GM21737 (cell line): Measurements from ENCODE around the gene MED22.

Experiments
- ATAC-seq: cut with Tn5 transposase; IDR thresholded peaks from one replicate; pipeline ENCODE4 v1.9.1; 2021; ENCODE audit warnings: mild to moderate bottlenecking, moderate library complexity; ENCODE audit not compliant: unreplicated experiment

The MED22 gene

GRCh38 chr9:133356391-133357091 is 8.6 kb upstream of the MED22 start, which contains the start of the genes SURF1 and SURF2:
Gene SURF1, minus strand, starts transcription at chr9:133356487. Its CDS starts 34 bp downstream, at chr9:133356453.
Gene SURF2, plus strand, starts transcription at chr9:133356550. Its CDS starts 43 bp downstream, at chr9:133356593.
- peak; percentile 56 for ATAC-seq

GRCh38 chr9:133355881-133356357 is 8.0 kb upstream of the MED22 start:
- peak; percentile 9 for ATAC-seq

- no peak for ATAC-seq
Measured at GRCh38 chr9:133354766-133355165, 6.8 kb upstream of the MED22 start.

GRCh38 chr9:133353548-133353947 is 5.6 kb upstream of the MED22 start:
- ATAC-seq = no peak

DNA sequence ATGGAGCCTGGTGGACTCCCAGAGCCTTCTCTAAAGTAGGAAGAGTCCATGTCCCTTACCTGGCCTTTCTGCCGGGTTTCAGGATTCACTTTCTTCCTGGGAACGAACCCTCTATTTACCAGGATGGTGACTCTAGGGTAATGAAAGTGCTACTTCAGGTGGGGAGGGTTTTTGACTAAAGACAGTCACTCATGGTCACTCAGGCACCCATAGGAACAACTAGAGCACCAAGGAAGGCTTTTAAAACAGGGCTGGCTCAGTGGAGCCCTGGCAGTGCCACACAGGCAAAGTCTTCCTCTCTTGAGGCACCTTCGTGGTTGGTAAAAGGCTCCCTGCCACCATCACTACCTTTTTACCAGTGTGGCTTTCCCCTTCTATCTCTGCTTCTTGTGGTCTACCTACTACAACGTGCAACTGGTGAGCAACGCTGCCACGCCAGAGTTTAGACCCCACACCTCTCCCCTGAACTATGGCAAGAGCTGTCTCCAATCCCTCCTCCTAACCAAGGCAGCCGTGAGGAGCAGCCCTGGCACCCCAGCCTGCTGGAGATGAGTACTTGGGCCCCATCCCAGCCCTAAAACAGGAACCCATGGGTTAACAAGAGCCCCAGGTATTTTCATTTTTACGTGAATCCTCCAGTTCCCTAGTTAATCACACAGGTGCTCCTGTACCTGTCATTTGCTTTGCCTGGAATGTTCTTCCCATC is 4.9 kb upstream of the MED22 start:
- ATAC-seq = no peak

- ATAC-seq = no peak
Measured at GRCh38 chr9:133351908-133352634, 4.1 kb upstream of the MED22 start.

DNA sequence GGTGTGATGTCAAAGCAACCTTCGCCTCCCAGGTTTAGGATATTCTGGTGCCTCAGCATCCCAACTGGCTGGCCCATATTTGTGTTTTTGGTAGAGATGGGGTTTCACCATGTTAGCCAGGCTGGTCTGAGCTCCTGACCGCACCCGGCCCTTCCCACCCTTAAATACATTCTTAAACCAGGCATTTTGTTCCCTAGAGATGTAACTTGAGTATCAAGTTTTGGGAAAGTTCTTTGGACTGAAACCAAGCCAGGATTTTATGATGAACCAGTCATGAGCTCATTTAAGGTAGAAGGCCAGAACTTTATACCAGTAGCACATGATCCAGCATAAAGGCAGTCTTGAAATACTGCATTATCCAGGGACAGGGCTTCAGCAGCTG is 3.6 kb upstream of the MED22 start:
- no peak for ATAC-seq

DNA sequence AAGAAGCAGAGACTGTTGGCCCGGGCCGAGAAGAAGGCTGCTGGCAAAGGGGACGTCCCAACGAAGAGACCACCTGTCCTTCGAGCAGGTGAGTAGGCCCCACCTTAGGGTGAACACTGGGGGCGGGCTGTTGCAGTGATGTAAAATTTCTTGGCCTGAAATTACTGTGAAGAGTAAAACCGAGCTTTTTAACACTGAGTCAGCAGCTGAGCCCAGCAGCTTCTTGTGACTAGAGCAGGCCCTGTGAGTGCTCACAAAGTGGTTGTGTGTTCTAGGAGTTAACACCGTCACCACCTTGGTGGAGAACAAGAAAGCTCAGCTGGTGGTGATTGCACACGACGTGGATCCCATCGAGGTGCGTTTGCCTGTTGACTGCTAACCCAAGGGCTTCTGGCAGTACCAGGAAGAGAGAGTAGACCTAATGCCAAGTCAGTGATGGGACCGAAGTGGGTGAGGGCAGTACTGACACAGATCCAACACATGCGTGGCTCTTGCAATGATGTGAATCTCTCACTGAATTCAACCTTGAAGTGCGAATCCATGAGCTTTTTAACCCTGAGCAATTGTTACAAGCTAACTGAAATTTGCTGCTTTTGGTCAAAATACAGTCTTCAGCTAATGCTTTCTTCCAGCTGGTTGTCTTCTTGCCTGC is 2.2 kb upstream of the MED22 start:
- ATAC-seq = no peak

DNA sequence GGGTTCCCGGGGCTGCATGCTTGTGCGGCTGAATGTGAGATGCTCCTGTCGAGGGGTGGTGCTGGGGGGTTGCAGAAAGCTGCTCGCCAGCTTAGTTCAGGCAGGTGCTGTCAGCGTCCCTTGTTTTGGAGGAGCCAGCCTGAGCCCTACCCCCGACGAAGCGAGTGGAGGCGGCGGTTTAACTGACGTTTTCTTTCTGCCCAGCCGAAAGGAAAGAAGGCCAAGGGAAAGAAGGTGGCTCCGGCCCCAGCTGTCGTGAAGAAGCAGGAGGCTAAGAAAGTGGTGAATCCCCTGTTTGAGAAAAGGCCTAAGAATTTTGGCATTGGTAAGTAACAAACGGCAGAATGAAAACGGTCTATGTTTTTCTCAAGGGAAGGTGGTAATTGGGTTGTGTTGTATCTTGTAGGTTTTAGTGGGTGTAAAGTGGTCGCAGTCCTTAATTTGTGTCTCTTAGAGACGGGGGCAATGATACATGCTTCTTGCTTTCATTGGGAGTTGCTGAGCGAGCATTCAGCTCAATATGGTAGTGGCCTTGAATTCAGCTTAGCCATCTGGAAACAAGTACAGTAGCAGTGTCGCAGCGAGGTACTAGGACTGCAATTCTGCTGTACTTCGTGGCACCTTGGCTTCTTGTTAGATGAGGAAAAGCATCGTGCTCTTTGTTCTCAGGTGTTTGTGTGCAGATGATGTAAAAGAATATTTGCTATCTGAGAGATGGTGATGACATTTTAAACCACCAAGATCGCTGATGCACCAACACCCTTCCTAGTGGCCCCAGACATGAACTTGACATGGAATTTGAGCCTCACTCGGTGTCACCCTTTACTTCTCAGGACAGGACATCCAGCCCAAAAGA is 1.0 kb upstream of the MED22 start:
- no peak for ATAC-seq

- ATAC-seq = peak; percentile 22
Measured at GRCh38 chr9:133347515-133347984, 381 bp downstream of the MED22 start.

DNA sequence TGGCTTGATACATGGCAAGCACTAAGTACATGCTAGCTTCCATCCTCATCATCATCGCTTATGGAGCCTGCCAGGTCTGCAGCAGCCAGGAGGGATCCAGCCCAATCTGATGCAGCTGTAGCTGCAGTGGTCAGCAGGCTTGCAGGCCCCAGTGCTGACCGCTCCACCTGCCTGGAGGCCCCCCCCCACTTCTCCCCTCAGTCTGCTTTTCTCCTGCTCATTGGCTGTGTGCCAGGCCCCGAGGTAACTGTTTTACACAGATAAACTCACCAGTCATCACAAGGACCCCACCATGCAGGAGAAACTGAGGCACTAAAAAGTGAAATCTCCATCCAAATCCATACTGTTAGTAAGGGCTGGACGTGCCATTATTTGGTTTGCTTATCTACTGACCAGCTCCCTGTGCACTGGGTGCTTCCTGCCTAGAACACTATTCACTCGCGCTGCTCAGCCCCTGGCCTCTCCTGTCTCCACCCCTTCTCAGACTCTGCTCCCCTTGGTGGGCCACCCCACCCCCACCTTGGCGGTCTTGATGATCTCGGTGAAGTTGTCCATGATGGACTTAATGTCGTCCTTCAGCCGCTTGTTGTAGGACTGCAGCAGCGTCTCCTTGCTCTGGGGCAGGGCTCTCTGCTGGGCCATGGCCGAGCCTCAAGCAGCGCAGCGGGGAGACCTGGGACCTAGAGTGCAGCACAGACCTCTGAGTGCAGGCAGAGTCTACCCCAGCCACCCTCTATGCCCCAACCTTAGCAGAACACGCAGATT is 1.7 kb downstream of the MED22 start:
- ATAC-seq = no peak

- no peak for ATAC-seq
Measured at GRCh38 chr9:133345596-133345995, 2.3 kb downstream of the MED22 start.

DNA sequence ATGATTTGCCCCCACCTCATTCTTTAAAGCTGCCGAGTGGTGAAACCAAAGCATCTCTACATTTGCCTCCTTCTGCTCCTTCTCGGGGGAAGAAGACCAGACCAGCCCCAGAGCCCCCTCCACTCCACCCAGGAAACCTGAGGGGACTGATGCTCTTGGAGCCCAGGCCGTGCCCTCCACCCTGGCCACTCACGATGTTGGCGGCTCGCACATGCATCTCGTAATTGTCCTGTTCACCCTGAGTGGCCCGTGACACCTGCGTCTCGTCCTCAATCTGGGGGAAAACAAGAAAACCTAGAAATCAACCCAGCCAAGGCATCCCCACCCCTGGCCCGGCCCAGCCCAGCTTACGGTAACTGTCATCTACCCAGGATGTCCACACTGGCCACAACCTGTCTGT is 3.0 kb downstream of the MED22 start:
- no peak for ATAC-seq

DNA sequence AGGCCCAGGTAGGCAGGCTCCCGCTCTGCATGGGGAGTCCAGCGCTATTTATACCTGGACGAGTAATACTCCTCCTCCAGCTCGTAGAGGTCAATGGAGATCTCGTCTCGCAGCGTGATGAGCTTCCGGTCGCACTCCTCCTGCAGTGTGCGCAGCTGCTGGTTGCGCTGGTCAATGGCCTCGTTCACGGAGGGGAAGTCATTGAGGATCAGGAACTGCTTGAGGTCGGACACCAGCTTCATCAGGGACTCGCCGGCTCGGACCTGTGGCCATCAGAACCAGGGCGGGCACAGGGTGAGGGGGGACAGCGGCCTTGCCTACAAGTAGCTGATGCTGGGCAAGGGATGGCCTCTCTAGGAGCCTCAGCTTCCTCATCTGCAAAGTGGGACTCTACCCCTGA is 3.9 kb downstream of the MED22 start:
- no peak for ATAC-seq

DNA sequence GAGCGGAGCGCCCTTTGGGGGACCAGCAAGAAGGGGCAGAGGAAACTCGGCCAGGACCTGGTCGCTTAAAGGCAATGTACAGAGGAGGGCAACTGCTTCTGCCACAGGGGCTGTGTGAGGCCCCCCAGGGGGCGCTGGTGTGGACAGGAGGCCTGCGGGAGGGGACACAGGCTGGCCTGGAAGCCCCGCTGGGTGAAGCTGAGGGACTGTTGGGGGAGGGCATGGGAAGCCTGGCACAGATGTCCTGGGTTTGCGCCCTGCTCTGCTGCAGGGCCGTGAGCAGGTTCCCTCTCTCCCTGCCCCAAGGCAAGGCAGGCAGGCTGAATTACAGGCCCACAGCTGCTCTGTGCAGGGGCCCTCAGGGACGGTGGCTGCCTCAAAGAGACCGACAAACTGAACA is 5.4 kb downstream of the MED22 start:
- no peak for ATAC-seq

DNA sequence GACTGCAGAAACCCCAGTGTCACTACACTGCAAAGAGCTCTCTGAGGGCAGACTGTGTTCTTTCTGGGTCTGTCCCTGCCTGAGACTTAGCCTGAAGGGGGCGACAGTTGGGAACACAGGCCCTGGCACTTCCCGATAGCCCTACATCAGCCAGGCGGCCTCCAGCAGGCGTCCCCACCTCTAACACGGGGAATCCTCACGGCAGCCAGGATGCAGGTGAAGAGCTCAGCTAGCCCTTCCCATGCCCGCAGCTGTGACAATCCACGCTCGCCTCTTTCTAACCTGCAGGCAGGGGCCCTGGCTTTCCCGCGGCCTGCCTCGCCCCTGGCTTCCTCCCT is 5.9 kb downstream of the MED22 start:
- no peak for ATAC-seq

GRCh38 chr9:133341369-133342068 is 6.4 kb downstream of the MED22 start:
- ATAC-seq = no peak

GRCh38 chr9:133340916-133341315 is 7.0 kb downstream of the MED22 start:
- ATAC-seq = no peak

GRCh38 chr9:133340256-133340655 is 7.7 kb downstream of the MED22 start:
- ATAC-seq = no peak
